HepG2 (cell line): Measurements from ENCODE around the gene TXNRD2. TPM values are rescaled to one million over a fixed set of nuclear protein-coding genes. Genes with fewer than 3 reads are reported as not detected.

Source experiments
- ATAC-seq: fragments of 200-7000 bp; cut with Tn5 transposase; 3 replicates; pipeline ENCODE4 v1.9.1; 2020; ENCODE audit warnings: mild to moderate bottlenecking, moderate library complexity
- BruUV-seq: library from RNA; stranded (reverse); fragments of 400-500 nt; replicated peaks from 2 replicates; lab custom pipeline; 2021; lab: Mats Ljungman, UMichigan
- CTCF ChIA-PET: fragments of 300-600 bp; formaldehyde crosslinking; extraction: SDS; loops from one replicate; lab custom pipeline; 2021; ENCODE audit warnings: low total read pairs, inconsistent platforms, low intra/inter-chr PET ratio; lab: Yijun Ruan, JAX
- POLR2A ChIA-PET: fragments of 350-600 bp; sonication (Branson Sonifier 250); formaldehyde crosslinking; loops from one replicate; lab custom pipeline; 2020; ENCODE audit warnings: antibody characterized with exemption, inconsistent platforms; lab: Yijun Ruan, JAX
- DNase-seq: peaks from one replicate; pipeline ENCODE4 v3.0.0-alpha.2; 2015; ENCODE audit warnings: low spot score
- FAIRE-seq: peaks from 3 replicates; lab custom pipeline; 2011; peaks lifted over from hg19 to GRCh38; lab: Jason Lieb, UNC
- H2AFZ ChIP-seq: one replicate; pipeline ENCODE4 v1.6.1; 2011; ENCODE audit warnings: low read length, inconsistent platforms
- H3K27ac ChIP-seq: fragments of 300-600 bp; 3 replicates; pipeline ENCODE4 v1.8.0; 2011; ENCODE audit warnings: mixed run types, mild to moderate bottlenecking, mixed read lengths, low read length, inconsistent platforms; ENCODE audit not compliant: insufficient read depth; ENCODE audit errors: extremely low read length
- H3K27me3 ChIP-seq, 2 experiments: fragments of 200-600 bp in 1 of 2; 2 replicates in 1 of 2; 3 replicates in 1 of 2; pipeline versions ENCODE4 v1.6.0 to v1.8.0; 2011; ENCODE audit warnings: low read length in 2 of 2, mild to moderate bottlenecking in 2 of 2, moderate library complexity in 2 of 2, inconsistent platforms in 1 of 2; ENCODE audit not compliant: insufficient read depth in 2 of 2, control insufficient read depth in 1 of 2
- H3K36me3 ChIP-seq, 2 experiments: fragments of 200-600 bp in 1 of 2; replicated peaks in 1 of 2; 2 replicates in 1 of 2; 3 replicates in 1 of 2; pipeline versions ENCODE4 v1.5.1 to v1.8.0; 2011; ENCODE audit warnings: low read length in 2 of 2, inconsistent platforms in 1 of 2; ENCODE audit not compliant: insufficient read depth in 2 of 2, control insufficient read depth in 1 of 2
- H3K4me1 ChIP-seq: 2 replicates; pipeline ENCODE4 v1.5.1; 2012; ENCODE audit warnings: low read length, inconsistent platforms; ENCODE audit not compliant: insufficient read depth
- H3K4me2 ChIP-seq: 2 replicates; pipeline ENCODE4 v1.6.0; 2011; ENCODE audit warnings: low read depth, low read length, inconsistent platforms
- H3K4me3 ChIP-seq, 3 experiments: fragments of 200-600 bp in 1 of 3; sonication (generic), shearing (Covaris generic) in 1 of 3; replicated peaks in 1 of 3; 2 replicates each; pipeline ENCODE4 v1.5.1; 2011 to 2016; ENCODE audit warnings: low read length in 3 of 3, inconsistent platforms in 2 of 3, low read depth in 2 of 3, mild to moderate bottlenecking in 2 of 3, control low read depth in 1 of 3, mixed read lengths in 1 of 3; ENCODE audit not compliant: insufficient read depth in 1 of 3
- H3K79me2 ChIP-seq: one replicate; pipeline ENCODE4 v1.6.1; 2011; ENCODE audit warnings: low read length, inconsistent platforms; ENCODE audit not compliant: insufficient read depth
- H3K9ac ChIP-seq: 2 replicates; pipeline ENCODE4 v1.6.0; 2011; ENCODE audit warnings: mild to moderate bottlenecking, low read depth, low read length, inconsistent platforms; ENCODE audit not compliant: insufficient read depth
- H3K9me3 ChIP-seq: 2 replicates; pipeline ENCODE4 v1.5.1; 2012; ENCODE audit warnings: mild to moderate bottlenecking, low read length
- H4K20me1 ChIP-seq: 2 replicates; pipeline ENCODE4 v1.6.0; 2011; ENCODE audit warnings: inconsistent platforms, mild to moderate bottlenecking, low read length, moderate library complexity; ENCODE audit not compliant: insufficient read depth
- CBFB ChIP-seq: sonication (generic); formaldehyde crosslinking; IDR thresholded peaks from 2 replicates; pipeline ENCODE4 v1.4.0; 2020; ENCODE audit warnings: missing genetic modification reagents
- HES4 ChIP-seq: sonication (generic); formaldehyde crosslinking; IDR thresholded peaks from 2 replicates; pipeline ENCODE4 v1.9.0; 2021; ENCODE audit warnings: mild to moderate bottlenecking, missing genetic modification reagents, borderline replicate concordance
- IRX3 ChIP-seq: sonication (generic); formaldehyde crosslinking; IDR thresholded peaks from 2 replicates; pipeline ENCODE4 v1.8.1; 2023; ENCODE audit warnings: mild to moderate bottlenecking, low read depth, missing genetic modification reagents, borderline replicate concordance
- MAF1 ChIP-seq: sonication (generic); formaldehyde crosslinking; IDR thresholded peaks from 2 replicates; pipeline ENCODE4 v1.5.0; 2020; ENCODE audit warnings: missing genetic modification reagents, borderline replicate concordance
- MAFK ChIP-seq, 2 experiments: IDR thresholded peaks in 1 of 2; conservative IDR thresholded peaks in 1 of 2; 2 replicates each; pipeline ENCODE4 v1.6.1; 2011; ENCODE audit warnings: improper control_type of control experiment in 2 of 2, low read length in 2 of 2
- PHB2 ChIP-seq: fragments of 450-650 bp; IDR thresholded peaks from 2 replicates; pipeline ENCODE4 v1.6.1; 2018; ENCODE audit not compliant: partially characterized antibody
- RBM22 ChIP-seq: fragments of 200-400 bp; formaldehyde crosslinking; optimal IDR thresholded peaks from 2 replicates; pipeline ENCODE3; 2017; ENCODE audit warnings: mild to moderate bottlenecking, low read length, moderate library complexity
- TAF1 ChIP-seq: sonication (generic); formaldehyde crosslinking; IDR thresholded peaks from 2 replicates; pipeline ENCODE4 v1.4.0; 2020; ENCODE audit warnings: missing genetic modification reagents
- ZNF747 ChIP-seq: sonication (generic); formaldehyde crosslinking; IDR thresholded peaks from 2 replicates; pipeline ENCODE4 v1.8.1; 2023; ENCODE audit warnings: missing genetic modification reagents, mild to moderate bottlenecking, borderline replicate concordance
- WGBS: methylation state at CpG from one replicate; pipeline ENCODE4 v1.1.6; 2017; ENCODE audit warnings: low lambda C conversion rate; 5-methylcytosine and 5-hydroxymethylcytosine counted together
- in situ Hi-C: cut with HindIII; loops from 2 replicates; pipeline ENCODE4 v1.10.0; 2017; ENCODE audit warnings: low pct_unique_long_range_greater_than_20kb; ENCODE audit not compliant: extremely low pct_ligation_motif_present
- intact Hi-C: fragments of 100-400 bp; cut with micrococcal nuclease; formaldehyde crosslinking; loops from one replicate; pipeline ENCODE4 v1.10.0; 2022; ENCODE audit not compliant: unreplicated experiment
- polyA plus RNA-seq, 8 experiments: library from polyadenylated mRNA; depleted of rRNA in 3 of 8; stranded (reverse) in 7 of 8; unstranded in 1 of 8; fragments of >200 nt; fragmentation: Illumina TruSeq in 4 of 8; extraction: Trizol in 4 of 8; gene quantifications; 2 replicates each; pipeline versions ENCODE4 v1.2.1 to v1.2.3, GENCODE V29; 2011 to 2016; ENCODE audit warnings: low read depth in 4 of 8, missing spikeins in 1 of 8, mixed read lengths in 1 of 8; ENCODE audit not compliant: insufficient read depth in 1 of 8
- total RNA-seq, 5 experiments: library from RNA; depleted of rRNA; stranded (reverse); fragments of >200 nt; fragmentation: Illumina TruSeq; extraction: Trizol; gene quantifications; 2 replicates each; pipeline ENCODE4 v1.2.3, GENCODE V29; 2016; ENCODE audit warnings: low read depth in 1 of 5
- TF ChIP-seq, protein P1 (sequence below): sonication (generic); formaldehyde crosslinking; IDR thresholded peaks from 2 replicates; pipeline ENCODE4 v1.4.0; 2020; ENCODE audit warnings: missing genetic modification reagents, borderline replicate concordance
- TF ChIP-seq, protein P2 (sequence below): sonication (generic); formaldehyde crosslinking; IDR thresholded peaks from one replicate; pipeline ENCODE4 v1.5.1; 2020; ENCODE audit warnings: mild to moderate bottlenecking, missing genetic modification reagents; ENCODE audit errors: not compliant biosample characterization

The TXNRD2 gene
- total and polyA plus RNA-seq, 2 of the 13 experiments (the other 11 are each of a cell fraction or from before 2014, with no cell fraction given) = 17.5 to 18.6 TPM

DNA sequence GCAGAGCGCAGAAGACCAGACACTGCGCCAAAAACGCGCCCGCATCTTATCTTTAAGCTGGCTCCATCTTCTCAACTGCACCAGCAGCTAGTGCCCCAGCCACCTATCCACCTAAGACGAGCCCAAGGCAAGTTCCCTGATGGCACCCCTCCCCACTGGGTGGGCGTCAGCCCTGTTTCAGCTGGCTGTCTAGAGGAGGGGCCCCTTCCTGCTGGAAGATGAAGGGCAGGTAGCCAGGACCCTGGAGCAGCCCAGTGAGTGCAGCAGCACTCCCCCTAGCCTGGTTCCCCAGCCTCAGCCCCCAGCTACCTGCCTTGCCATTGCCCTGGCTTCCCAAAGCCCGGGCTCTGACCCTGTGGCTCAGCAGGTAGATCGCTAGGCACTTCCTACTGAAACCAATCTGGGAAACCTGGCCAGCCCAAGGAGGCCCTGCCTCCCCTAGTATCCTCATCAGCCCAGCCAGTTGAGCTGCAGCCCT is 46.8 kb upstream of the TXNRD2 start:
- ChIA-PET POLR2A (no interaction called here), CTCF (no interaction called here)
- no peak for FAIRE-seq
- no peak for ATAC-seq
- Histone ChIP-seq H3K79me2 (no peaks in the 10 kb centered on the region), H3K4me2 (no peak overlapping the region), H4K20me1 (peaks cover 9% of the 10 kb centered on the region; the same call in 1 of the 2 replicates), H3K4me1 (peaks cover 18% of the 10 kb centered on the region), H3K4me3 (no peak overlapping the region), H3K9ac (no peak overlapping the region), H3K27ac (no peak overlapping the region), H3K36me3 (no peaks in the 10 kb centered on the region; a peak in 1 of 5 replicates), H2AFZ (no peak overlapping the region), H3K27me3 (no peaks in the 10 kb centered on the region), H3K9me3 (no peaks in the 10 kb centered on the region)
- DNase-seq = no peak
- 95% methylated on average over 9 of the region's 9 CpGs for WGBS
- intact Hi-C loops (no loop called here), in situ Hi-C loops (no loop called here)
- TF ChIP-seq PHB2 (no peak), RBM22 (no peak), IRX3 (CRISPR knock-in tag) (no peak), MAF1 (CRISPR knock-in tag) (no peak), TAF1 (no peak), HES4 (CRISPR knock-in tag) (no peak), MAFK (conservative IDR thresholded peaks at IDR 0.05 in 1 of 2, IDR thresholded peaks at IDR 0.05 in 1 of 2; ENCODE audit: low read length in 2 of 2) (no peak), CBFB (CRISPR knock-in tag) (no peak), ZNF747 (no peak)
- TF ChIP-seq, protein P1, sequence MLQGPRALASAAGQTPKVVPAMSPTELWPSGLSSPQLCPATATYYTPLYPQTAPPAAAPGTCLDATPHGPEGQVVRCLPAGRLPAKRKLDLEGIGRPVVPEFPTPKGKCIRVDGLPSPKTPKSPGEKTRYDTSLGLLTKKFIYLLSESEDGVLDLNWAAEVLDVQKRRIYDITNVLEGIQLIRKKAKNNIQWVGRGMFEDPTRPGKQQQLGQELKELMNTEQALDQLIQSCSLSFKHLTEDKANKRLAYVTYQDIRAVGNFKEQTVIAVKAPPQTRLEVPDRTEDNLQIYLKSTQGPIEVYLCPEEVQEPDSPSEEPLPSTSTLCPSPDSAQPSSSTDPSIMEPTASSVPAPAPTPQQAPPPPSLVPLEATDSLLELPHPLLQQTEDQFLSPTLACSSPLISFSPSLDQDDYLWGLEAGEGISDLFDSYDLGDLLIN = no peak
- TF ChIP-seq, protein P2, sequence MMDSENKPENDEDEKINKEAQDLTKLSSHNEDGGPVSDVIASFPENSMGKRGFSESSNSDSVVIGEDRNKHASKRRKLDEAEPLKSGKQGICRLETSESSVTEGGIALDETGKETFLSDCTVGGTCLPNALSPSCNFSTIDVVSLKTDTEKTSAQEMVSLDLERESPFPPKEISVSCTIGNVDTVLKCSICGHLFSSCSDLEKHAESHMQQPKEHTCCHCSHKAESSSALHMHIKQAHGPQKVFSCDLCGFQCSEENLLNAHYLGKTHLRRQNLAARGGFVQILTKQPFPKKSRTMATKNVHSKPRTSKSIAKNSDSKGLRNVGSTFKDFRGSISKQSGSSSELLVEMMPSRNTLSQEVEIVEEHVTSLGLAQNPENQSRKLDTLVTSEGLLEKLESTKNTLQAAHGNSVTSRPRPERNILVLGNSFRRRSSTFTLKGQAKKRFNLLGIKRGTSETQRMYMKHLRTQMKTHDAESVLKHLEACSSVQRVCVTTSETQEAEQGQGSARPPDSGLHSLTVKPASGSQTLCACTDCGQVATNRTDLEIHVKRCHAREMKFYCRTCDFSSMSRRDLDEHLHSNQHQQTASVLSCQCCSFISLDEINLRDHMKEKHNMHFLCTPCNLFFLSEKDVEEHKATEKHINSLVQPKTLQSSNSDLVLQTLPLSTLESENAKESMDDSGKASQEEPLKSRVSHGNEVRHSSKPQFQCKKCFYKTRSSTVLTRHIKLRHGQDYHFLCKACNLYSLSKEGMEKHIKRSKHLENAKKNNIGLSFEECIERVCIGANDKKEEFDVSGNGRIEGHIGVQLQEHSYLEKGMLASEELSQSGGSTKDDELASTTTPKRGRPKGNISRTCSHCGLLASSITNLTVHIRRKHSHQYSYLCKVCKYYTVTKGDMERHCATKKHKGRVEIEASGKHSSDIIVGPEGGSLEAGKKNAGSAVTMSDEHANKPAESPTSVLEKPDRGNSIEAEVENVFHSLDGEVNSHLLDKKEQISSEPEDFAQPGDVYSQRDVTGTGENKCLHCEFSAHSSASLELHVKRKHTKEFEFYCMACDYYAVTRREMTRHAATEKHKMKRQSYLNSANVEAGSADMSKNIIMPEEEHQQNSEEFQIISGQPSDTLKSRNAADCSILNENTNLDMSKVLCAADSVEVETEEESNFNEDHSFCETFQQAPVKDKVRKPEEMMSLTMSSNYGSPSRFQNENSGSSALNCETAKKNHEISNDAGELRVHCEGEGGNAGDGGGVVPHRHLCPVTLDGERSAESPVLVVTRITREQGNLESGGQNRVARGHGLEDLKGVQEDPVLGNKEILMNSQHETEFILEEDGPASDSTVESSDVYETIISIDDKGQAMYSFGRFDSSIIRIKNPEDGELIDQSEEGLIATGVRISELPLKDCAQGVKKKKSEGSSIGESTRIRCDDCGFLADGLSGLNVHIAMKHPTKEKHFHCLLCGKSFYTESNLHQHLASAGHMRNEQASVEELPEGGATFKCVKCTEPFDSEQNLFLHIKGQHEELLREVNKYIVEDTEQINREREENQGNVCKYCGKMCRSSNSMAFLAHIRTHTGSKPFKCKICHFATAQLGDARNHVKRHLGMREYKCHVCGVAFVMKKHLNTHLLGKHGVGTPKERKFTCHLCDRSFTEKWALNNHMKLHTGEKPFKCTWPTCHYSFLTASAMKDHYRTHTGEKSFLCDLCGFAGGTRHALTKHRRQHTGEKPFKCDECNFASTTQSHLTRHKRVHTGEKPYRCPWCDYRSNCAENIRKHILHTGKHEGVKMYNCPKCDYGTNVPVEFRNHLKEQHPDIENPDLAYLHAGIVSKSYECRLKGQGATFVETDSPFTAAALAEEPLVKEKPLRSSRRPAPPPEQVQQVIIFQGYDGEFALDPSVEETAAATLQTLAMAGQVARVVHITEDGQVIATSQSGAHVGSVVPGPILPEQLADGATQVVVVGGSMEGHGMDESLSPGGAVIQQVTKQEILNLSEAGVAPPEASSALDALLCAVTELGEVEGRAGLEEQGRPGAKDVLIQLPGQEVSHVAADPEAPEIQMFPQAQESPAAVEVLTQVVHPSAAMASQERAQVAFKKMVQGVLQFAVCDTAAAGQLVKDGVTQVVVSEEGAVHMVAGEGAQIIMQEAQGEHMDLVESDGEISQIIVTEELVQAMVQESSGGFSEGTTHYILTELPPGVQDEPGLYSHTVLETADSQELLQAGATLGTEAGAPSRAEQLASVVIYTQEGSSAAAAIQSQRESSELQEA (CRISPR knock-in tag) = no peak
- BruUV-seq = no TSS peak
